Measurements from ENCODE around the gene SREK1.
"Not testable (repeated sequence)": the region's sequence is repeated elsewhere in the genome, so short reads cannot be mapped to it uniquely, and the experiment has no call there.

SREK1 gene

GRCh38 chr5:66129144-66129543, 15.0 kb upstream of the SREK1 start:
- Histone ChIP-seq H3K27me3 (replicated peaks) (no peaks in the 10 kb centered on the region), H3K4me3 (ENCODE audit: low read depth, low read length) (no peak overlapping the region), H3K27ac (no peak overlapping the region), H3K36me3 (replicated peaks) (no peaks in the 10 kb centered on the region)
- in situ Hi-C loops (cut with HindIII; ENCODE audit: low pct_ligation_motif_present, low sequenced_read_pairs) = no loop called here
- no peak for DNase-seq
- no peak for TF ChIP-seq CTCF (IDR thresholded peaks at IDR 0.05; ENCODE audit: low read depth, low read length, missing control alignments)

GRCh38 chr5:66130493-66130892, 13.6 kb upstream of the SREK1 start:
- Histone ChIP-seq H3K27ac (no peak overlapping the region), H3K4me3 (ENCODE audit: low read depth, low read length) (no peak overlapping the region), H3K36me3 (replicated peaks) (no peaks in the 10 kb centered on the region), H3K27me3 (replicated peaks) (no peaks in the 10 kb centered on the region)
- DNase-seq = no peak
- no peak for TF ChIP-seq CTCF (IDR thresholded peaks at IDR 0.05; ENCODE audit: low read depth, low read length, missing control alignments)
- in situ Hi-C loops (cut with HindIII; ENCODE audit: low pct_ligation_motif_present, low sequenced_read_pairs) = no loop called here

GRCh38 chr5:66134407-66134861, 9.7 kb upstream of the SREK1 start:
- H3K27me3 ChIP-seq (replicated peaks) = no peaks in the 10 kb centered on the region
- no peak overlapping the region for H3K27ac ChIP-seq
- no peaks in the 10 kb centered on the region for H3K36me3 ChIP-seq (replicated peaks)
- H3K4me3 ChIP-seq (ENCODE audit: low read depth, low read length) = no peak overlapping the region
- no peak for DNase-seq
- no peak for TF ChIP-seq CTCF (IDR thresholded peaks at IDR 0.05; ENCODE audit: low read depth, low read length, missing control alignments)
- in situ Hi-C loops (cut with HindIII; ENCODE audit: low pct_ligation_motif_present, low sequenced_read_pairs) = no loop called here

GRCh38 chr5:66136053-66136452, 8.0 kb upstream of the SREK1 start:
- DNase-seq = no peak
- no peak overlapping the region for H3K27ac ChIP-seq
- H3K4me3 ChIP-seq (ENCODE audit: low read depth, low read length) = no peak overlapping the region
- in situ Hi-C loops (cut with HindIII; ENCODE audit: low pct_ligation_motif_present, low sequenced_read_pairs) = no loop called here
- no peaks in the 10 kb centered on the region for H3K27me3 ChIP-seq (replicated peaks)
- no peaks in the 10 kb centered on the region for H3K36me3 ChIP-seq (replicated peaks)
- TF ChIP-seq CTCF (IDR thresholded peaks at IDR 0.05; ENCODE audit: low read depth, low read length, missing control alignments) = no peak

GRCh38 chr5:66136944-66137343, 7.2 kb upstream of the SREK1 start:
- H3K27ac ChIP-seq; H3K4me3 ChIP-seq (ENCODE audit: low read depth, low read length); DNase-seq; in situ Hi-C loops (cut with HindIII; ENCODE audit: low pct_ligation_motif_present, low sequenced_read_pairs); H3K27me3 ChIP-seq (replicated peaks); H3K36me3 ChIP-seq (replicated peaks): not testable (repeated sequence)

GRCh38 chr5:66138637-66139317, 5.3 kb upstream of the SREK1 start:
- Histone ChIP-seq H3K27ac (no peak overlapping the region), H3K27me3 (replicated peaks) (no peaks in the 10 kb centered on the region), H3K36me3 (replicated peaks) (no peaks in the 10 kb centered on the region), H3K4me3 (ENCODE audit: low read depth, low read length) (no peak overlapping the region)
- TF ChIP-seq CTCF (IDR thresholded peaks at IDR 0.05; ENCODE audit: low read depth, low read length, missing control alignments) = no peak
- in situ Hi-C loops (cut with HindIII; ENCODE audit: low pct_ligation_motif_present, low sequenced_read_pairs) = no loop called here
- DNase-seq = no peak
